GM12891 (cell line): Measurements from ENCODE around the gene HOXA9.

Source experiments
- DNase-seq: peaks from one replicate; pipeline ENCODE4 v3.0.0; 2011; ENCODE audit warnings: low spot score; ENCODE audit not compliant: insufficient read length
- FAIRE-seq: peaks from 2 replicates; lab custom pipeline; 2011; peaks lifted over from hg19 to GRCh38; lab: Jason Lieb, UNC
- PAX5 ChIP-seq: IDR thresholded peaks from 2 replicates; pipeline ENCODE4 v1.6.1; 2011; ENCODE audit warnings: low read length, moderate library complexity, mild to moderate bottlenecking; ENCODE audit not compliant: insufficient read depth, severe bottlenecking
- POLR2A ChIP-seq: IDR thresholded peaks from 2 replicates; pipeline ENCODE4 v1.6.1; 2011; ENCODE audit warnings: low read depth, low read length, control low read depth
- POLR2AphosphoS5 ChIP-seq: IDR thresholded peaks from 2 replicates; pipeline ENCODE4 v1.6.1; 2011; ENCODE audit warnings: low read depth, low read length, control low read depth
- POU2F2 ChIP-seq: IDR thresholded peaks from 2 replicates; pipeline ENCODE4 v1.6.1; 2011; ENCODE audit warnings: low read depth, mild to moderate bottlenecking, control low read depth, low read length, moderate library complexity
- SPI1 ChIP-seq: IDR thresholded peaks from 2 replicates; pipeline ENCODE4 v1.6.1; 2011; ENCODE audit warnings: low read depth, low read length, control low read depth
- TAF1 ChIP-seq: IDR thresholded peaks from 2 replicates; pipeline ENCODE4 v1.6.1; 2011; ENCODE audit warnings: low read depth, low read length, control low read depth

Gene HOXA9

GRCh38 chr7:27188386-27189294 lies 23.3 kb upstream of the HOXA9 start:
- DNase-seq (no peak), FAIRE-seq (no peak)
- no peak for TF ChIP-seq SPI1
- TF ChIP-seq POU2F2 = no peak
- no peak for TF ChIP-seq POLR2AphosphoS5
- TF ChIP-seq TAF1 = no peak
- TF ChIP-seq PAX5 = no peak
- no peak for TF ChIP-seq POLR2A

GRCh38 chr7:27187475-27188385 lies 22.4 kb upstream of the HOXA9 start:
- FAIRE-seq = no peak
- DNase-seq = no peak
- no peak for TF ChIP-seq POLR2AphosphoS5
- no peak for TF ChIP-seq TAF1
- no peak for TF ChIP-seq POLR2A
- no peak for TF ChIP-seq POU2F2

GRCh38 chr7:27186668-27187474 lies 21.5 kb upstream of the HOXA9 start:
- no peak for DNase-seq

GRCh38 chr7:27185854-27186667 lies 20.7 kb upstream of the HOXA9 start:
- FAIRE-seq = no peak

More at GRCh38 chr7:27186668-27187474, 21.5 kb upstream of the HOXA9 start:
- TF ChIP-seq POLR2A (no peak), PAX5 (no peak), POU2F2 (no peak), POLR2AphosphoS5 (no peak), SPI1 (no peak), TAF1 (no peak)
- no peak for FAIRE-seq

GRCh38 chr7:27185013-27185853 lies 19.9 kb upstream of the HOXA9 start, which contains the start of gene HOXA11:
HOXA11 (minus strand) TSS chr7:27185232; CDS start chr7:27185144, 88 bp downstream.
- FAIRE-seq = no peak
- no peak for DNase-seq

More at GRCh38 chr7:27185854-27186667, 20.7 kb upstream of the HOXA9 start:
- TF ChIP-seq TAF1 = no peak
- TF ChIP-seq POLR2A = no peak
- TF ChIP-seq SPI1 = no peak
- TF ChIP-seq POU2F2 = no peak
- no peak for TF ChIP-seq PAX5
- no peak for TF ChIP-seq POLR2AphosphoS5
- no peak for DNase-seq

GRCh38 chr7:27184337-27185012 lies 19.1 kb upstream of the HOXA9 start:
- FAIRE-seq (no peak), DNase-seq (no peak)
- TF ChIP-seq POLR2AphosphoS5 = no peak
- no peak for TF ChIP-seq POU2F2
- TF ChIP-seq TAF1 = no peak
- TF ChIP-seq POLR2A = no peak
- TF ChIP-seq SPI1 = no peak
- TF ChIP-seq PAX5 = no peak

More at GRCh38 chr7:27185013-27185853, 19.9 kb upstream of the HOXA9 start, which contains the start of gene HOXA11:
- TF ChIP-seq POLR2AphosphoS5 = no peak
- TF ChIP-seq POU2F2 = no peak
- TF ChIP-seq SPI1 = no peak
- no peak for TF ChIP-seq POLR2A

GRCh38 chr7:27183682-27184336 lies 18.5 kb upstream of the HOXA9 start:
- no peak for DNase-seq

More at GRCh38 chr7:27183682-27184336, 18.5 kb upstream of the HOXA9 start:
- no peak for FAIRE-seq
- TF ChIP-seq POU2F2 = no peak
- TF ChIP-seq SPI1 = no peak
- no peak for TF ChIP-seq POLR2AphosphoS5
- TF ChIP-seq PAX5 = no peak
- no peak for TF ChIP-seq TAF1
- TF ChIP-seq POLR2A = no peak
